GM04503 (cell line): ENCODE measurements around the gene ERBB4.
"Not testable (repeated sequence)": the region's sequence is repeated elsewhere in the genome, so short reads cannot be mapped to it uniquely, and the experiment has no call there.

ENCODE experiments used
- DNase-seq: peaks from one replicate; pipeline ENCODE4 v3.0.0-alpha.2; 2012; ENCODE audit warnings: low read depth

ERBB4 gene

DNA sequence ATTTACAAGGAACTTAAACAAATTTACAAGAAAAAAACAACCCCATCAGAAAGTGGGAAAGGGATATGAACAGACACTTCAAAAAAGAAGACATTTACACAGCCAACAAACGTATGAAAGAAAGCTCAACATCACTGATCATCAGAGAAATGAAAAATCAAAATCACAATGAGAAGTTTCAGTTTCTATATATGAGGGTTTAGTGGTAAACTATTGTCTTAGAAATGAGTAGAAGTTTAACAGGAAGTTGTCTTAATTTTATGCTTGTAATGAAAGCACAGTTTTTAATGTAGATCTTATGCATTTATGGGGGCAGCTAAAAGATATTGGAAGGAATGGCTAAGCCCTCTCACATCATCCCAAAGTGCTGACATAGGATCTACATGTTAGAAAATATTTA is 325.4 kb downstream of the ERBB4 start:
- no peak for DNase-seq

DNA sequence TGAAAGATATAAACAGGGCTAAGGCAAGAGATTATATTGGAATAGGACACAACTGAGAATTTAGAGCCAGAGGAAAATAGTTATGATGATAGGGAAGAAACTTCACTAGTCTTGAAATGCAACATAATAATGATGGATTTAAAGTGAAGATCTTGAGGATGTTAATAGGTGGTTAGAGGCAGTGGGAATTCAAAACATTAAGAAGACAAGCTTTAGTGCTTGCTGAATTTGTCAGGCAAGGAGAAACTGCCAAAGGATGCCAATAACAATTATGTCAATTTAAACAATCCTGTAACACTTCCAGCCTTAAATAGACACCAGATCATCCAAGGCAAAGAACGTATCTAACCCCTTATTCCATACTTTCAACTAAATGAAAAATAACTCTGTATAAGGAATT is 330.1 kb downstream of the ERBB4 start:
- DNase-seq: no peak

DNA sequence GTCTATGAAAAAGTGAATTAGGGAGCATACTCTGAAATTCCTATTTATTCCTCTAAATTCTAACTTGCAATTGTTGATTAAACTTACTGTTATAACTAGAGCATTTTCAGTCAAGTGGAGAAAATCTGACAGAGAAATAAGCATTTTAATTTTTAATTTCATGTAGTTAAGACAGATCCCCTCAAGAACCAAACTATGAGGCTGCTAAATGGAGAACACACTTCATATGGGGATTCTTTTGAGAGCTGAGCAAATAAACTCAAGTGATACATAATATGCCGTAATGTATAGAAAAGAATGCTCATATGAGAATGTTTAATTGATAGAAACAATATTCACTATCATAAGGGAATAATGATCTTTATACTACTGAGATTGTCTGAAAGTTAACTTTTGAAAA is 340.8 kb downstream of the ERBB4 start:
- no peak for DNase-seq

DNA sequence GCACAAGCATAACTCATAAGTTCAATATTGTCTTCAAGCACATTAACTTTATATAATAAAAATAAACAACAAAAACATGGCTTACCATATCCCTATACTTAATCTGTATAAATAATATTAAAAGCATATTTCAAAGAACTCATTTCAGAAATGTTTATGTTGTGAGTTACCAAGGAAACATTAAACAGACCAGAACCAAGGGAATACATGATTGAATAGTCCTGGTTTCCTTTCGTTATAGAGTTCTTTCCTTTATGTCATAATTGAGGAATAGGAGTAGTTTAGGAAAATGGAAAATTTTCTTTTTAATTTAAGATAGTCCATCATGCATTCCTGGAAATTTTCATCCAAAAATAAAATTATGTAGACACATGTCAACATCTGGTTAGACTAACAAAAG is 343.0 kb downstream of the ERBB4 start:
- no peak for DNase-seq

DNA sequence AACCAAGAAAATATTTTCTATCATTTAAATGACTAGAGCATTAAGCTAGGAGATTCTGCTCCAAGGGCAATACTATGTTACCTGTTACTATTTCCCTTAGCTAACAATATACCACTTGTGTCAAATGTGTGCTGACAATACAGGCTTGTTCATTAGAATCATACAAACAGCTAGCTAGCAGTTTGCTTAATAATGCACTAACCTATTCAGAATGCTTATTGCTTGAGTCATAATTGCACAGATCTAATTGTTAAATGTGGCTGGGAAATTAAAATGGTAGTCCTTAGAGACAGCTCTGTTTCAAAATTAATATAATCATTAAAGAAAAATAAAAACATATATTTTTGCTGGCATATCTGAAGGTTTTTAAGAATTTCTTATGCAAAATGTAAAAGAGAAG is 344.2 kb downstream of the ERBB4 start:
- DNase-seq: no peak

DNA sequence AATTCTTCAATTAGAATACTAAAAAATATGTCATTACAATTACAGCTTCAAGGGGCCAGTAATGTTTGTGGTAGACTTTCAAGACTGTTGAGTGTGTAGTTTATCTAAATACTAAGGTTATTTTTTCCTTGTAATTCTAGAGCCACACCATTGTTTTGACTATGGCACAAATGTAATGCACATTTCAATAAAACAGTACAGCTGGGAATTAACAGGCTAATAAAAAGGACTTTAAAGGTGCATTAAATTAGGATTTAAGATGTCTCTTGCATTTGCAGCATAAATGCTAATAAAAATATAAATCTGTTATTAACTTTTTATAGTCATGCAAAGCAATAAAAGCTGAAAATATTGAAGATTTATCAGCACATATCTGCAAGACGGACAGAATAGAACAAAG is 344.8 kb downstream of the ERBB4 start:
- DNase-seq: no peak

DNA sequence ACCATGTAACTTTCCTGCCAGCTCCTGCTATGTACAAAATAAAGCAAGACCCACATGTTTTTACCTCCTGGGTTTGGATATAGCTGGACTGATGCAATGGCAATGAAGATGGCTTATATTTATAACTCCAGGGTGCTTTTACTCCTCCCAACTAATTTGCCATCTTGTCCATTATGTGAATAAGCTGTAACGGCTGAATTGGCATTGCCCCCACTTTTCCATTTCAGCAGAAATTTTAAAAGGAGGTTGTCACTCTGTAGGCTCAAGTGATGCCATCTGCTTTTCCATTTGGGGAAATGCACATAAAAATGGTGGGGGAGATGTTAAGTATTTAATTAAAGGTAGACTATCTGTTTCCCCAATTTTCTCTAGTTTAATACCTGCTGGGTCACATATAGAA is 345.5 kb downstream of the ERBB4 start:
- DNase-seq: no peak

DNA sequence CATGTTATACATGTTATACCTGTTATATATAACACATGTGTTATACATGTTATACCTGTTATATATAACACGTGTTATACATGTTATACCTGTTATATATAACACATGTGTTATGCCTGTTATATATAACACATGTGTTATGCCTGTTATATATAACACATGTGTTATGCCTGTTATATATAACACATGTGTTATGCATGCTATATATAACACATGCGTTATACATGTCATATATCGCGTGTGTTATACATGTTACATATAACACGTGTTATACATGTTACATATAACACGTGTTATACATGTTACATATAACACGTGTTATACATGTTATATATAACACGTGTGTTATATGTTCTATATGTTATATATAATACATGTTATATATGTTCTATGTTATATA is 347.2 kb downstream of the ERBB4 start:
- not testable (repeated sequence) for DNase-seq

DNA sequence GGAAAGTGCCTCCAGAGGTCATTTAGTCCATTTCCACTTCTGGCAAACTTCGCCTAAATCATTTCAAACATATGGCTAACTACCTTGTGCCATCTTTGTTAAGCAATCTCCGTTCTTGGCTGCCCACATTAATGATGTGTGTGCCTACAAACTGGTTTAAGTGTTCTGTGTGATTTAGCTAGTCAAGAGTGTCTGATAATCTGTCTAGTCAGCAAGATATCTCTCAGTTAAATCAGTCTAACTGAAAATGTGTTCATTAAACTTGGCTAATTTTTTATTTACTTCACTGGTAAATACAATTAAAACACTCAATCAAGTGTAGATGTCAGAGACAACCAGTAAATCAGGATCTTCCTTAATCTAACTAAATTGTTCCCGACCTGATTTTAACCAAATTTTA is 352.4 kb downstream of the ERBB4 start:
- DNase-seq: no peak

DNA sequence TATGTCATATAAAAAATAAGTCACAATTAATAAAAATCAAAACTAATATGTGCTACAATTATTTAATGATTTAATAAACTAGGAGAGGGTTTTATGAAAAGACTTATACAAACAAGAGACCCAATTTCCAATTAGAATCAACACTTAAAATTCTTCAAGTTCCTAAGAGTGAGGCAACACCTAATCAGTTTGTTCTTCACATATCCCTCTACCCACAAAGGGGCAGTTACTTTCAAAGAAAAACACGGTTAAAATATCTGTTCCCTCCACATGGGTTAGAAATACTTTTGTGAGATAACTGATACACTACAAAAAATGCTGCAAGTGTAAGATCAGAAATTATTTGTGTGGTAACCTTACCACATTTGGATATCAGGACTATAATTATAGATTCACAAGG is 357.0 kb downstream of the ERBB4 start:
- DNase-seq: no peak

DNA sequence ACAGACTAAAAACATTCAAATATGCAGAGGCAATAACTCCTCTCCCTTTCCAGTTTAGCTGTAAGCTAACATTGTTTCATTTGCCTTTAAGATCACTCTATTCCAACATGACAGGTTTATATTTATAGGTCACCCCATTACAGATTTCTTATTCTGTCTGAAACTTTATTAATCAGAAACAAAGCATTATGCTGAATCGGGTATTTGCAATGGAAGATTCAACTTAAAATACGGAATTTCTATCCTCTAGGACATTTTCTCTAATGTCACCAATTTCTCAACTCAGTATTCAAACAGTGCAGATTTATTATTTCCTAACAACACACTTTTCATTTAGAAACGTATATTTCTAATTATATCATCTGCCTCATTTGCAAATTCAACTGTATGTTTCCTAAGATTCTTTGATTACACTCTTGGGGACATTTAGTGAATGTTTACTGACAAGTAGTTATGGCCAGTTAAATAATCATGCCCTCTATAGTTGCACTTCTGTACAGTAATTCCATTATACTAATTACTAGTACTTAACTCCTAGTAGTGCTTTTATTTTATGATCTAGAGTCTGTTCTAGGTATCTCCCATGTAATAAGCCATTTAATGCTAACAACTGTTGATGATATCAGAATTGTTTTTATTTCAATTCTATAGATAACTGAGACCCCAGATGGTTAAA is 358.1 kb downstream of the ERBB4 start:
- DNase-seq: no peak

DNA sequence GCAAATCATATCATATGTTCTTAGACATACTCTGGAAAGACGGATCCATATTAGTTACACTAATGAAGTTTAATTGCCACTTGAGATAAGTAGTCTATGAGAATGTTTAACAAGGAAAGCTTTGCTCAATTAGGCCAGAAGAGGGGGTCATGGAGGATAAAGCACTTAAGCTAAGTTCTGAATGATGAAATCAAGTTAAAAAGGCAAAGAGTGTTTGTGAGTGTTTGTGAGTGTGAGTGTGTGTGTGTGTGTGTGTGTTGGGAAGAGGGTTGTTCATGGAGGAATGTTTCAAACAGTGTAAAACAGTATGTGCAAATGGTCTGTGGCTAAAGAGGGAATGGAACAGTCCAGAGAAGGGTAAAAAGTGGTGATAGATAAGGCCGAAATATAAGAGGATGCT is 360.9 kb downstream of the ERBB4 start:
- DNase-seq: no peak

DNA sequence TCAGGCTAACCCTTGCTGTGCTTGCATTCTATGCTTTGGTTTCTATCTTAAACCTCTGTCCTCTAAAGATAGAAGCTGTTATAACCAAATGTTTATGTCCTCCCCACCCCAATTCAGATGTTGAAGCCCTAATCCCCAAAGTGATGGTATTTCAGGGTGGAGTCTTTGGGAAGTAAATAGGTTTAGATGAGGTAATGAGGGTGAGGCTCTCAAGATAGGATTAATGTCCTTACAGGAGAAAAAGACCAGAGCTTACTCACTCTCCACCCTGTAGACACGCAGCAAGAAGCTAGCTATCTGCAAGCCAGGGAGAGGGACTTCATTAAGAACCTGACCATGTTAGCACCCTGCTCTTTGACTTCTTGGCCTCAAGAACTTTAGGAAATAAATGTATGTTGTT is 362.5 kb downstream of the ERBB4 start:
- no peak for DNase-seq

DNA sequence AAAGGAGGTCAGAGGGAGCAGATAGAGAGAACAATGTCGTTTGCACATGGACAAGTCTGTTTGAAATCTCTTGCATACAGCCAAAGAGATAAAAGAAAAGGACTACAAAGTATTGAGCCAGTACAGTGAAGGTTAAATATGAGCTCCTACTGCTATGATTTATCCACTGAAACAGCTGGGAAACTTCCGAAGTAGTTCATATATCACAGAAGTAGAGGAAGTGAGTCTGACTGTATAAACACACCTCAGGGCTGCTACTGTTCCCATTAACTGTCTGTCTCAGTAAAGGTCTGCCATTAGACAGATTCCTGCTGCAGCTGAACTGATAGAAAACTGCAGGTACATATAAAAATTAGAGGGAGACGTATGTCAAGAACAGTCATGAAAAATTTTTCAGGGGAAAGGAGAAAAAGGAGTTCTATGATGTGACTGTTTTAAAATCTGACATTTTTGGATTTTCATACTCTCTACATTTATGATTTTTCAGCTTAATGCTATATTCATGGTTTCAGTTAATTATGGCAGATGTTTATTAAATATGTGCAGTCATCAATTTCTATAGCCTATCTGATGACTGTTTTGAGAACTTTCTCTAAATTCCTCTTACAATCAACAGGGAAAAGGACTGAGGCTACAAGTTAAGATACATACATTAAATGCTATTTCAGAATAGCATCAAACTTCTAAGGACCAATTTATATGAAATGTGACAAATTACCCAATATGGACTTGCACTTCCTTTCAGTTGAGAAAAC is 364.7 kb downstream of the ERBB4 start:
- no peak for DNase-seq

DNA sequence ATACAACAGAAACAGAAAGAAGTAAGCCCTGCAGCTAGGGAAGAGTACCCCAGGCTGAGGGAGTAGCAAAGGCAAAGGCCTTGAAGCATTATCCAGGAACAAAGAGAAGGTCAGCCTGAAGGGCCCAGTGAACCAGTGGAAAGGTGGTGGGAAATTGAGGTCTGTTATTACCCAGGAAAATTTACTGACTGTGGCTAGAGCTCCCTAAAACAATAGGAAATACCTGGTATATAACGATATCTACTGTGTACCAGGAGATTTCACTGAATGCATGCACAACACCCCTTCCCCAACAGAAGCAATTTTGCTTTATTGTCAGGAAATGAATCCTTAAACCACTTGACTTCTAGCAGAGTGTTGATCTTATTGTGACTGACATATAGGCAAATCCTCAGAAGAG is 365.3 kb downstream of the ERBB4 start:
- DNase-seq: no peak

DNA sequence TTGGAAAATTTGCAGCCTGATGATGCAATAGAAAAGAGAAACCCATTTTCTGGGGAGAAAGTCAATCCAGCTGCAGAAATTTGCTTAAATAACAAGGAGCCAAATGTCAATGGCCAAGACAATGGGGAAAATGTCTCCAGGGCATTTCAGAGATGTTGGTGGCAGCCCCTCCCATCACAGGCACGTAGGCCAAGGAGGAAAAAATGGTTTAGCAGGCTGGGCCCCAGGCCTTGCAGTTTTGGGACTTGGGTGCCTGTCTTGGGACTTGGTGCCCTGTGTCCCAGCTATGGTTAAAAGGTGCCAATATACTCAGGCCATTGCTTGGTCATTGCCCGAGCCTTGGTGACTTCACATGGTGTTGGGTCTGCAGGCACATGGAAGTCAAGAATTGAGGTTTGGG is 368.2 kb downstream of the ERBB4 start:
- no peak for DNase-seq

DNA sequence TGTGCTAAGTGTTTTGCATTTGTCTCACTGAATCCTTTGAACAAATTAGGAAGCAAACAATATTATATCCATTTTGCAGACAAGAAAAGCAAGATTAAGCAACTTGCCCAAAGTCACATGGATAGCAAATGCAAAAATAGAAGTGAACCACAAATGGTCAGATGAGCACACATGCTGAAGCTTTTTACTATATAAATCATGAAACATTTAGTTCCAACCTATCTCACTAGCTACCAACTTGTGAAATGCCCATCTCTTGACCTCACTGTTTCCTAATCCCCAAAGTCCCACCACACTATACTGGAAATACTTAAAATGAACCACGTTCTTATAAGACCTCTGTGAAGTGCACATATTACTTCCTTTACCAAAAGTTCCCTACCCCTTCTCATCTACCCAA is 380.5 kb downstream of the ERBB4 start:
- no peak for DNase-seq

DNA sequence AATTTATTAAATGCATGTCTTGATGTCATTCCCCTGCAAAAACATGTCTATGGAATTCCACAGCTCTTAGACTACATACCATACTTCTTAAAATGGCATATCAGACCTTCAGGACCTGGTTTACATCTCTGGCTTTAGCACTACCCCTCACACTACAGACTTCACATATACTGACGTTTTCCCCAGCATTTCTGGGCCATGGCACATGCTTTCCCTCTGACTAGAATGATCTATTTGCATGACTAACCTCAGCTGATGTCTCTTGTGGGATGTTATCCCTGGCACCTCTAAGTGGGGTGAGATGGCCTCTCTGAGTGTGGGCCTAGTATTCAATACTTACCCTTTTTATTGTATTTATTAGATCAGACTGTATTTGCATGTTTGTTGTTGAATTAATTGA is 381.6 kb downstream of the ERBB4 start:
- no peak for DNase-seq

DNA sequence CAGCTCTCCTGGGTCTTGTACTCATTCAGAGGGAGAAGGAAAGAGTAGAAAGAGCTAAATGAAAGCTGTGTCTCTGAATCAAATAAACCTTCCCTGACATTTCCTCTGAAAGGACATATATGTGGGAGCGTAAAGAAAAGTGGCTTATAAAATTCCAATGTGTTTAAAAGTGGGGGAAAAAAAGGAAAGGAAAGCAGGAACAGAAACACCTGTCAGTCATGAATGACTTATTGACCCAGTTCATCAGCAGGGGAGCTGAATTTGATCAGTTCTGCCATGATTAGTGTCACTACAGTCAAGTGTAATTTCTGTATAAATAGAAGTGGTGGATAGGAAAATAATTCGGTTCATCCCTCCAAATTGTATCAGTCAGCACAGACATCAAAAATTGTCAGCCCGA is 382.5 kb downstream of the ERBB4 start:
- DNase-seq: no peak

DNA sequence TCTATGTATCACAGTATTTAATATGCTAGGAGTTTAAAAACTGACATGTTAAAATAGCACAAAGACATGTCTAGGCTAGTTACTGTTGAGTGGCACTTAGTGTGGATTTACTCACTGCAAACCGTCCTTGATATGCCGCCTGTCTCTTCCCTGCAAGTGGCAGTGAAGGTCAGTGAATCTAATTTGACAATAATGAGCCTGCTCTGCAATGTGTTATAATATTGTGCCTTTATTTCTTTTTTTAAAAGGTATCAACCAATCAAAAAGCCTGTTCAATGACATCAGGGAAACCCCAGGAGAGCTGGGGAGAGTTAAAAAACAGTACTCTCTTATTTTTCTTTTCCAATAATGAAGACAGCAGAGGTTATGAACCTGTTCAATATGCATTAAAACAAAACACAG is 384.1 kb downstream of the ERBB4 start:
- no peak for DNase-seq

DNA sequence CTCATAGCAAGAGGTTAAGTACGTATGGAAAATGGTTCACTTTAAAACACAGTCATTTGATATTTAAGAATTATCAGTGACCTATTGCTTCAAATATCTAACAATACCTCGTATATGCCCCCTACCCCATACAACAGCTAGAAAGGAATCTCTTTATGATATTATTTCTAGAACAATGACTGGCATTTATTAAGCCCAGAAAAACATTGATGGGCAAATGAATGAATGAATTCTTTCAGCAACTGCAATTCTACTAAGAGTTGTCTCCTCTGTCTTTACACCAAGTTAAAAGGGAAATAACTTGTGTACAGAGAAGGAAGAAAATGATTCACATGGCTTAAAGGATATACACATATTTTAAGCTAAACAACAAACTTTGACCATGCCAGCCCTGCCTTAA is 384.7 kb downstream of the ERBB4 start:
- DNase-seq: no peak

DNA sequence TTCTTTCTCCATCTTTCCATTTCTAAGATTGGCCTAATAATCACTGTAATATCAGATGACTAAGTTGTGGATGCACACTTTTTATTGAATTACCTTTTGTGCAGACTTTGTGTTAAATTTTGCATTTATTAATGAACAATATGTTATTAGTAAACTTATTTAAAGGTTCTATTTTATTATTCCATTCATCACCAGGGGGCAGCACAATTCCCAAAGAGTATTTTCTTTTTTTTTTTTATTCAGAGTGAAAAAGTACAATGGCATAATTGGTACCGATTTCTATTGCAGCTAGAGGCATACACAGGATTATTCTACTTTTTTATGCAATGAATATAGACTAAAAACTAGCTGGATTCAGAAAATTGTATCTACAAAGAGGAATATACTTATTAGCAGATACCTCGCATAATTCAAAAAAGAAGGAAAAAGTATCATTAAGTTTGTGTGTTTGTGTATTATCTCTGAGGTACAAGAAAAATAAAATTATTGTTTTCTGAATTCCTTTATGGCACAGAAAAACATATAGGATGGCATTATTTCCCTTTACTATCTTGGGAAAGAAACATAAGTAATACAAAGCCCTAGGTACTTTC is 390.6 kb downstream of the ERBB4 start:
- DNase-seq: no peak

DNA sequence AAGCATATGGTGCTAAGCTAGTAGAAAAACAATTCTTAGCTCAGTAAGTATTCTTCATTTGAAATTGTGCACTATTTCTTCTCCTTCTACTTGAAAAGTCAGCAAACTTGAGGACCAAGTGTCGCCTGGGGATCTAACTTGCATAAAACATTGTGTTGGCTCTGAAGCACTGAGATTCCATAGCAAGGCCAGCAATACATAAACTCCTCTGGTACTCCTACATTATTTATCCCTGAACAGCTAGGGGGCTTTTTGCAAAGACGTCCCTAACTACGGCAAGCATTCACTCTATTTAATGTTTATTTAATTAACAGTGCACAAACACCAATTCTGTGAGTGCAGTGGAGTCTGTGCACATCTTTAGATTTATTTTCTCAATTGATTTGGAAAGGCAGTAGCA is 392.2 kb downstream of the ERBB4 start:
- DNase-seq: no peak

DNA sequence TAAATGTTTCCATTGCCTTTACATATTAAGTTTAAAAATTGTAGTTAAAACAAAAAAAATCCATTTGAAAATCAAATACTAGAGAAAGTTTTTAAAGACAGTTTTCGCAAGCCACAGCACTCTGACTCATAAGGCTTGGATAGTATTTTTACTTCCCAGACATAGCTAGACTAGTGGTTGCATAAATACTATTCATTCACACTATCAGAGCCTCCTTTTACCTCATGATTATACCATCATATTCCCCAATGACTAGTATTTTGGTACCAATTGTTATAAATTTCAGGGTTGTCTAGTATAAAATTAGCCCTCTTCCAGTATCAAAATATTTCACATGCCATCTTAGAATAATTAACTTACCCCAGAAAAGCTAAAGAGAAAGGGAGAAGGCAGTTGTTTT is 393.5 kb downstream of the ERBB4 start:
- DNase-seq: no peak
